IPS-18c (cell line): Measurements from ENCODE around the gene TMEM52.
A peak's percentile ranks its signal among the peaks of the same experiment; 100 is the strongest.

Source experiments
- H3K4me3 ChIP-seq: 2 replicates; pipeline ENCODE4 v1.7.0; 2013; ENCODE audit warnings: low read depth, mild to moderate bottlenecking, low read length, moderate library complexity; ENCODE audit not compliant: insufficient read depth
- H3K9me3 ChIP-seq: one replicate; pipeline ENCODE4 v1.6.1; 2013; ENCODE audit warnings: mild to moderate bottlenecking, low read length, moderate library complexity; ENCODE audit not compliant: control insufficient read depth, insufficient read depth

Gene TMEM52

GRCh38 chr1:1910651-1911331 lies 8.3 kb downstream of the TMEM52 start:
- no peaks in the 10 kb centered on the region for H3K9me3 ChIP-seq
- H3K4me3 ChIP-seq: no peak overlapping the region

GRCh38 chr1:1910033-1910465 lies 9.0 kb downstream of the TMEM52 start:
- Histone ChIP-seq H3K4me3 (peak overlapping the region; percentile 43; the same call in 1 of the 2 replicates), H3K9me3 (no peaks in the 10 kb centered on the region)

- no peaks in the 10 kb centered on the region for H3K9me3 ChIP-seq
- peak overlapping the region; percentile 72 for H3K4me3 ChIP-seq
These were observed 10.6 kb downstream of the TMEM52 start for GRCh38 chr1:1908506-1908791.

- H3K9me3 ChIP-seq: peaks cover 3% of the 10 kb centered on the region
- H3K4me3 ChIP-seq: no peak overlapping the region
These were observed 11.9 kb downstream of the TMEM52 start for GRCh38 chr1:1907098-1907736.

GRCh38 chr1:1906185-1907097 lies 12.6 kb downstream of the TMEM52 start:
- H3K4me3 ChIP-seq: no peak overlapping the region

GRCh38 chr1:1903224-1903623 lies 15.9 kb downstream of the TMEM52 start:
- Histone ChIP-seq H3K4me3 (no peak overlapping the region), H3K9me3 (peaks cover 3% of the 10 kb centered on the region)

More at GRCh38 chr1:1906185-1907097, 12.6 kb downstream of the TMEM52 start:
- H3K9me3 ChIP-seq: peaks cover 3% of the 10 kb centered on the region

GRCh38 chr1:1901641-1902294 lies 17.3 kb downstream of the TMEM52 start:
- Histone ChIP-seq H3K9me3 (peaks cover 3% of the 10 kb centered on the region), H3K4me3 (no peak overlapping the region)

- peaks cover 3% of the 10 kb centered on the region for H3K9me3 ChIP-seq
- H3K4me3 ChIP-seq: no peak overlapping the region
These were observed 18.0 kb downstream of the TMEM52 start for GRCh38 chr1:1900883-1901640.

- Histone ChIP-seq H3K9me3 (peaks cover 5% of the 10 kb centered on the region), H3K4me3 (no peak overlapping the region)
These were observed 19.1 kb downstream of the TMEM52 start for GRCh38 chr1:1899967-1900327.

- Histone ChIP-seq H3K9me3 (peaks cover 5% of the 10 kb centered on the region), H3K4me3 (no peak overlapping the region)
These were observed 19.7 kb downstream of the TMEM52 start for GRCh38 chr1:1899266-1899966.

GRCh38 chr1:1898246-1898933 lies 20.7 kb downstream of the TMEM52 start:
- H3K4me3 ChIP-seq: no peak overlapping the region
- peaks cover 5% of the 10 kb centered on the region for H3K9me3 ChIP-seq

GRCh38 chr1:1895456-1896336 lies 23.4 kb downstream of the TMEM52 start:
- Histone ChIP-seq H3K4me3 (no peak overlapping the region), H3K9me3 (peaks cover 2% of the 10 kb centered on the region)

GRCh38 chr1:1895060-1895418 lies 24.0 kb downstream of the TMEM52 start:
- Histone ChIP-seq H3K4me3 (no peak overlapping the region; the same call in 1 of the 2 replicates), H3K9me3 (peaks cover 2% of the 10 kb centered on the region)

- no peak overlapping the region; the same call in 1 of the 2 replicates for H3K4me3 ChIP-seq
- peaks cover 2% of the 10 kb centered on the region for H3K9me3 ChIP-seq
These were observed 24.6 kb downstream of the TMEM52 start for GRCh38 chr1:1894354-1895059.

- no peak overlapping the region for H3K4me3 ChIP-seq
- H3K9me3 ChIP-seq: peaks cover 2% of the 10 kb centered on the region
These were observed 25.1 kb downstream of the TMEM52 start for GRCh38 chr1:1893997-1894353.
